Liver (tissue), 9 donors: Measurements from ENCODE around the gene SNRPN. TPM values are rescaled to one million over a fixed set of nuclear protein-coding genes. Genes with fewer than 3 reads are reported as not detected.

Experiments
- DNase-seq: peaks from one replicate; pipeline ENCODE4 v3.0.0-alpha.2; 2017; ENCODE audit warnings: low spot score
- H3K27ac ChIP-seq, 2 donors: one replicate each; pipeline ENCODE4 v1.7.0; 2013; ENCODE audit warnings: inconsistent platforms in 2 of 2, low read length in 2 of 2, control low read depth in 1 of 2, low read depth in 1 of 2, mild to moderate bottlenecking in 1 of 2
- H3K27me3 ChIP-seq, 4 donors: one replicate each; pipeline versions ENCODE4 v1.6.1 to v1.7.0; 2013; ENCODE audit warnings: low read length in 3 of 4, inconsistent platforms in 1 of 4, mild to moderate bottlenecking in 1 of 4, moderate library complexity in 1 of 4; ENCODE audit not compliant: control insufficient read depth in 4 of 4, insufficient read depth in 4 of 4
- H3K36me3 ChIP-seq, 4 donors: one replicate each; pipeline versions ENCODE4 v1.6.1 to v1.7.0; 2013; ENCODE audit warnings: low read length in 3 of 4, mild to moderate bottlenecking in 3 of 4, low read depth in 1 of 4, moderate library complexity in 1 of 4; ENCODE audit not compliant: control insufficient read depth in 4 of 4, insufficient read depth in 3 of 4
- H3K4me1 ChIP-seq, 4 donors: one replicate each; pipeline versions ENCODE4 v1.6.1 to v1.7.0; 2013; ENCODE audit warnings: low read length in 3 of 4, mild to moderate bottlenecking in 3 of 4, moderate library complexity in 1 of 4; ENCODE audit not compliant: control insufficient read depth in 4 of 4, insufficient read depth in 4 of 4
- H3K4me3 ChIP-seq, 3 donors: one replicate each; pipeline versions ENCODE4 v1.6.1 to v1.7.0; 2013; ENCODE audit warnings: low read length in 3 of 3, control low read depth in 1 of 3, low read depth in 1 of 3, mild to moderate bottlenecking in 1 of 3
- H3K9ac ChIP-seq, 2 donors: one replicate each; pipeline ENCODE4 v1.7.0; 2013; ENCODE audit warnings: low read length in 2 of 2, mild to moderate bottlenecking in 2 of 2, moderate library complexity in 2 of 2, control low read depth in 1 of 2, low read depth in 1 of 2
- H3K9me3 ChIP-seq, 4 donors: one replicate each; pipeline versions ENCODE4 v1.6.1 to v1.7.0; 2013; ENCODE audit warnings: low read length in 3 of 4; ENCODE audit not compliant: control insufficient read depth in 4 of 4
- CTCF ChIP-seq: fragments of 150-350 bp; IDR thresholded peaks from 2 replicates; pipeline ENCODE4 v1.5.1; 2017; ENCODE audit warnings: improper control_type of control experiment, low read depth, low read length; ENCODE audit not compliant: missing input control
- EGR1 ChIP-seq, 2 donors: IDR thresholded peaks; 2 replicates each; pipeline ENCODE4 v1.6.1; 2016 to 2018; ENCODE audit warnings: antibody characterized with exemption in 2 of 2, low read depth in 2 of 2
- FOXA1 ChIP-seq: IDR thresholded peaks from 2 replicates; pipeline ENCODE4 v1.6.1; 2016; ENCODE audit warnings: antibody characterized with exemption
- FOXA2 ChIP-seq: IDR thresholded peaks from 2 replicates; pipeline ENCODE4 v1.6.1; 2016; ENCODE audit warnings: antibody characterized with exemption
- GABPA ChIP-seq, 2 donors: IDR thresholded peaks in 1 of 2; conservative IDR thresholded peaks in 1 of 2; 2 replicates each; pipeline ENCODE4 v1.6.1; 2016; ENCODE audit warnings: antibody characterized with exemption in 2 of 2, mild to moderate bottlenecking in 1 of 2, moderate library complexity in 1 of 2
- HNF4A ChIP-seq, 2 donors: conservative IDR thresholded peaks; 2 replicates each; pipeline ENCODE4 v1.6.1; 2016; ENCODE audit warnings: antibody characterized with exemption in 2 of 2, mild to moderate bottlenecking in 2 of 2
- HNF4G ChIP-seq: IDR thresholded peaks from 2 replicates; pipeline ENCODE4 v1.6.1; 2016; ENCODE audit warnings: antibody characterized with exemption
- RAD21 ChIP-seq, 2 donors: IDR thresholded peaks; 2 replicates each; pipeline ENCODE4 v1.6.1; 2016; ENCODE audit warnings: antibody characterized with exemption in 2 of 2, mild to moderate bottlenecking in 2 of 2
- REST ChIP-seq: IDR thresholded peaks from 2 replicates; pipeline ENCODE4 v1.6.1; 2016; ENCODE audit warnings: antibody characterized with exemption, mild to moderate bottlenecking
- RXRA ChIP-seq, 2 donors: IDR thresholded peaks; 2 replicates each; pipeline ENCODE4 v1.6.1; 2017 to 2018; ENCODE audit warnings: antibody characterized with exemption in 2 of 2, mild to moderate bottlenecking in 1 of 2
- SP1 ChIP-seq: IDR thresholded peaks from 2 replicates; pipeline ENCODE4 v1.6.1; 2018; ENCODE audit warnings: antibody characterized with exemption, mild to moderate bottlenecking
- TAF1 ChIP-seq: conservative IDR thresholded peaks from 2 replicates; pipeline ENCODE4 v1.6.1; 2016; ENCODE audit warnings: antibody characterized with exemption, mild to moderate bottlenecking
- YY1 ChIP-seq: IDR thresholded peaks from 2 replicates; pipeline ENCODE4 v1.6.1; 2016; ENCODE audit warnings: antibody characterized with exemption, mild to moderate bottlenecking
- ZBTB33 ChIP-seq: IDR thresholded peaks from 2 replicates; pipeline ENCODE4 v1.6.1; 2016; ENCODE audit warnings: antibody characterized with exemption
- WGBS: extraction: QIAGEN DNeasy Blood & Tissue Kit; methylation state at CpG from one replicate; pipeline ENCODE4 v1.1.7; 2013; 5-methylcytosine and 5-hydroxymethylcytosine counted together
- polyA plus RNA-seq, 2 donors: library from polyadenylated mRNA; stranded (reverse) in 1 of 2; unstranded in 1 of 2; fragments of 200-250 nt in 1 of 2; fragments of >200 nt in 1 of 2; fragmentation: Nextera tagmentation in 1 of 2; extraction: Ambion mirVana in 1 of 2; gene quantifications; one replicate each; pipeline versions ENCODE4 v1.2.1 to v1.2.3, GENCODE V29; 2013 to 2015
- total RNA-seq, 2 donors: library from RNA; depleted of rRNA; stranded (reverse); fragments of >200 nt; gene quantifications; one replicate each; pipeline ENCODE4 v1.2.3, GENCODE V29; 2014
- TF ChIP-seq, protein P1 (sequence below): IDR thresholded peaks from 2 replicates; pipeline ENCODE4 v1.6.1; 2016; ENCODE audit warnings: antibody characterized with exemption
- TF ChIP-seq, protein P2 (sequence below): IDR thresholded peaks from 2 replicates; pipeline ENCODE4 v1.6.1; 2016; ENCODE audit warnings: antibody characterized with exemption
- donor health status: healthy.
- donor health status: healthy.
- donor health status: healthy.
- donor health status: healthy.
- donor health status: healthy.

Gene SNRPN
- total and polyA plus RNA-seq, 4 donors: 29.9 to 90.7 (median 44.4) TPM

GRCh38 chr15:24977686-24978085 lies 22.9 kb downstream of the SNRPN start (continued):
- TF ChIP-seq ZBTB33: no peak
- no peak for TF ChIP-seq YY1

DNA sequence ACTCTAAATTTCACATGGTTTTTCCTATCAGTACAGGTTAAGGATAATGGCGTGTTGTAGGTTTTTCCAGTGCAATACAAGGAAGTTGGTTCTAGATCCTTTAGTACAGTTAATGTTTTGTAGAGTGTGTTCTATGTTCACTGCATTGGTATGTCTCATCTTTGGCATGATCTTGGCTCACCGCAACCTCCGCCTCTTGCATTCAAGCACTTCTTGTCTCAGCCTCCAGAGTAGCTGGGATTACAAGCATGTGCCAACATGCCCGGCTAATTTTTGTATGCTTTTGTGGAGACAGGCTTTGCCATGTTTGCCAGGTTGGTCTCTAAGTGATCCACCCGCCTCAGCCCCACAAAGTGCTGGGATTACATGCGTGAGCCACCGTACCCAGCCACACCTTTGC lies 30.4 kb downstream of the SNRPN start:
- Histone ChIP-seq H3K9me3 (peaks cover 2 to 9% (median 4%) of the 10 kb centered on the region in 4 donors), H3K4me3 (no peak overlapping the region), H3K9ac (no peak overlapping the region), H3K36me3 (peaks cover 4 to 26% (median 21%) of the 10 kb centered on the region in 4 donors), H3K27me3 (no peaks in the 10 kb centered on the region), H3K27ac (no peak overlapping the region), H3K4me1 (no peaks in the 10 kb centered on the region)
- DNase-seq: no peak
- no peak for TF ChIP-seq RAD21 (IDR thresholded peaks at IDR 0.05)
- no peak for TF ChIP-seq TAF1
- TF ChIP-seq EGR1 (IDR thresholded peaks at IDR 0.05; ENCODE audit: low read depth in 2 of 2): no peak
- TF ChIP-seq, protein P1, sequence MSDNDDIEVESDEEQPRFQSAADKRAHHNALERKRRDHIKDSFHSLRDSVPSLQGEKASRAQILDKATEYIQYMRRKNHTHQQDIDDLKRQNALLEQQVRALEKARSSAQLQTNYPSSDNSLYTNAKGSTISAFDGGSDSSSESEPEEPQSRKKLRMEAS: no peak
- TF ChIP-seq HNF4G: no peak
- no peak for TF ChIP-seq SP1
- TF ChIP-seq FOXA1: no peak
- WGBS: 89% methylated on average over 7 of the region's 7 CpGs

- peaks cover 0 to 9% (median 5%) of the 10 kb centered on the region in 4 donors for H3K9me3 ChIP-seq
- TF ChIP-seq YY1 (no peak), RXRA (IDR thresholded peaks at IDR 0.05) (no peak), RAD21 (IDR thresholded peaks at IDR 0.05) (no peak), REST (no peak), ZBTB33 (no peak), FOXA1 (no peak), FOXA2 (no peak), HNF4A (conservative IDR thresholded peaks at IDR 0.05) (no peak), GABPA (IDR thresholded peaks at IDR 0.05 in 1 of 2, conservative IDR thresholded peaks at IDR 0.05 in 1 of 2) (no peak), HNF4G (no peak), CTCF (no peak)
- TF ChIP-seq, protein P2, sequence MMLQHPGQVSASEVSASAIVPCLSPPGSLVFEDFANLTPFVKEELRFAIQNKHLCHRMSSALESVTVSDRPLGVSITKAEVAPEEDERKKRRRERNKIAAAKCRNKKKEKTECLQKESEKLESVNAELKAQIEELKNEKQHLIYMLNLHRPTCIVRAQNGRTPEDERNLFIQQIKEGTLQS: no peak
- TF ChIP-seq, protein P1: no peak
- H3K4me1 ChIP-seq: no peaks in the 10 kb centered on the region
- H3K4me3 ChIP-seq: peak overlapping the region in 1 of 3 donors; percentile 1
- H3K9ac ChIP-seq: no peak overlapping the region
- H3K27ac ChIP-seq: no peak overlapping the region
- WGBS: 88% methylated on average over 6 of the region's 6 CpGs
- H3K27me3 ChIP-seq: no peaks in the 10 kb centered on the region
- DNase-seq: no peak
- peaks cover 2 to 26% (median 19%) of the 10 kb centered on the region in 4 donors for H3K36me3 ChIP-seq
Measured at GRCh38 chr15:24986653-24987052, 31.9 kb downstream of the SNRPN start.
